H1 (cell line): Measurements from ENCODE around the gene MROH8. TPM values are rescaled to one million over a fixed set of nuclear protein-coding genes. Genes with fewer than 3 reads are reported as not detected.

Experiments
- CTCF ChIA-PET: fragments of 300-600 bp; sonication (Branson Sonifier 250); formaldehyde crosslinking; loops from one replicate; lab custom pipeline; 2021; ENCODE audit not compliant: partially characterized antibody; lab: Charles Lee
- POLR2A ChIA-PET: fragments of 300-600 bp; sonication (Branson Sonifier 250); formaldehyde crosslinking; loops from one replicate; lab custom pipeline; 2021; ENCODE audit warnings: inconsistent platforms; ENCODE audit not compliant: partially characterized antibody; lab: Charles Lee
- DNase-seq, 2 experiments: peaks; one replicate each; pipeline versions ENCODE4 v3.0.0 to v3.0.0-alpha.2; 2010 to 2022; ENCODE audit warnings: low spot score in 2 of 2, low read depth in 1 of 2, mixed read lengths in 1 of 2
- FAIRE-seq: peaks from 2 replicates; lab custom pipeline; 2011; peaks lifted over from hg19 to GRCh38; lab: Jason Lieb, UNC
- H2AFZ ChIP-seq: 2 replicates; pipeline ENCODE4 v1.8.1; 2012; ENCODE audit warnings: low read length, inconsistent platforms
- H2AK5ac ChIP-seq: 2 replicates; pipeline ENCODE4 v1.6.1; 2013; ENCODE audit warnings: low read depth, low read length
- H2BK120ac ChIP-seq: replicated peaks from 2 replicates; pipeline ENCODE3; 2013; ENCODE audit warnings: low read depth, low read length, inconsistent platforms
- H2BK12ac ChIP-seq: 2 replicates; pipeline ENCODE4 v1.6.1; 2013; ENCODE audit warnings: low read depth, low read length
- H2BK15ac ChIP-seq: 2 replicates; pipeline ENCODE4 v1.6.1; 2013; ENCODE audit warnings: low read length
- H2BK20ac ChIP-seq: 2 replicates; pipeline ENCODE4 v1.6.1; 2013; ENCODE audit warnings: low read length
- H2BK5ac ChIP-seq: 2 replicates; pipeline ENCODE4 v1.6.1; 2013; ENCODE audit warnings: low read depth, low read length
- H3K14ac ChIP-seq: 2 replicates; pipeline ENCODE4 v1.6.1; 2013; ENCODE audit warnings: inconsistent platforms; ENCODE audit not compliant: insufficient read length
- H3K18ac ChIP-seq: 2 replicates; pipeline ENCODE4 v1.6.1; 2013; ENCODE audit warnings: low read length; ENCODE audit errors: extremely low read depth
- H3K23ac ChIP-seq: 2 replicates; pipeline ENCODE4 v1.6.1; 2013; ENCODE audit warnings: inconsistent platforms; ENCODE audit not compliant: insufficient read length
- H3K23me2 ChIP-seq: 2 replicates; pipeline ENCODE4 v1.6.1; 2013; ENCODE audit warnings: low read depth, low read length
- H3K27ac ChIP-seq: 2 replicates; pipeline ENCODE4 v1.6.1; 2011; ENCODE audit warnings: low read depth, low read length, inconsistent platforms
- H3K27me3 ChIP-seq, 4 experiments: replicated peaks in 1 of 4; 1 replicate in 1 of 4; 2 replicates in 3 of 4; pipeline versions ENCODE4 v1.6.1 to v1.8.1; 2011 to 2013; ENCODE audit warnings: low read length in 3 of 4, mild to moderate bottlenecking in 3 of 4, inconsistent platforms in 2 of 4, mixed read lengths in 2 of 4, moderate library complexity in 1 of 4; ENCODE audit not compliant: control insufficient read depth in 3 of 4, insufficient read depth in 3 of 4; ENCODE audit errors: extremely low read depth in 1 of 4
- H3K36me3 ChIP-seq, 4 experiments: 2 replicates each; pipeline versions ENCODE4 v1.6.1 to v1.8.1; 2011 to 2013; ENCODE audit warnings: mild to moderate bottlenecking in 4 of 4, low read length in 3 of 4, moderate library complexity in 2 of 4, control low read depth in 1 of 4, inconsistent platforms in 1 of 4; ENCODE audit not compliant: insufficient read depth in 4 of 4, control insufficient read depth in 2 of 4
- H3K4ac ChIP-seq: replicated peaks from 2 replicates; pipeline ENCODE3; 2013; ENCODE audit warnings: low read length, low read depth, mixed read lengths, inconsistent platforms; ENCODE audit not compliant: insufficient read length
- H3K4me1 ChIP-seq, 4 experiments: replicated peaks in 1 of 4; 1 replicate in 1 of 4; 2 replicates in 3 of 4; pipeline versions ENCODE4 v1.6.1 to v1.8.1; 2011 to 2013; ENCODE audit warnings: low read length in 3 of 4, inconsistent platforms in 2 of 4, mixed read lengths in 1 of 4; ENCODE audit not compliant: insufficient read depth in 4 of 4, control insufficient read depth in 3 of 4
- H3K4me2 ChIP-seq, 2 experiments: 2 replicates each; pipeline versions ENCODE4 v1.6.1 to v1.8.1; 2011 to 2013; ENCODE audit warnings: low read depth in 2 of 2, low read length in 2 of 2, control low read depth in 1 of 2, inconsistent platforms in 1 of 2, mild to moderate bottlenecking in 1 of 2; ENCODE audit not compliant: insufficient read depth in 1 of 2
- H3K4me3 ChIP-seq, 4 experiments: fragments of 200-600, 300-600 bp in 1 of 4; sonication (generic), shearing (Covaris generic), sonication (Bioruptor Twin) in 1 of 4; 2 replicates each; pipeline versions ENCODE4 v1.5.1 to v1.8.1; 2011 to 2016; ENCODE audit warnings: low read length in 4 of 4, low read depth in 3 of 4, control low read depth in 2 of 4, inconsistent platforms in 2 of 4, mild to moderate bottlenecking in 2 of 4, mixed read lengths in 1 of 4, moderate library complexity in 1 of 4; ENCODE audit not compliant: insufficient read depth in 2 of 4; ENCODE audit errors: extremely low read depth in 1 of 4
- H3K56ac ChIP-seq: replicated peaks from 2 replicates; pipeline ENCODE3; 2013; ENCODE audit warnings: low read depth, mild to moderate bottlenecking, mixed read lengths, low read length, inconsistent platforms; ENCODE audit not compliant: insufficient read length
- H3K79me1 ChIP-seq: 2 replicates; pipeline ENCODE4 v1.6.1; 2013; ENCODE audit warnings: low read depth, low read length, control low read depth
- H3K79me2 ChIP-seq, 2 experiments: 2 replicates each; pipeline versions ENCODE4 v1.6.1 to v1.8.1; 2012 to 2013; ENCODE audit warnings: low read length in 2 of 2, mild to moderate bottlenecking in 2 of 2, inconsistent platforms in 1 of 2; ENCODE audit not compliant: insufficient read depth in 2 of 2, control insufficient read depth in 1 of 2
- H3K9ac ChIP-seq, 4 experiments: replicated peaks in 1 of 4; 1 replicate in 1 of 4; 2 replicates in 3 of 4; pipeline versions ENCODE4 v1.6.1 to v1.8.1; 2011 to 2013; ENCODE audit warnings: low read depth in 3 of 4, low read length in 3 of 4, control low read depth in 2 of 4, mild to moderate bottlenecking in 2 of 4, moderate library complexity in 2 of 4, inconsistent platforms in 1 of 4; ENCODE audit errors: extremely low read depth in 1 of 4
- H3K9me3 ChIP-seq, 2 experiments: 2 replicates each; pipeline versions ENCODE4 v1.6.1 to v1.8.1; 2012 to 2013; ENCODE audit warnings: mild to moderate bottlenecking in 2 of 2, moderate library complexity in 2 of 2, control low read depth in 1 of 2, inconsistent platforms in 1 of 2, low read depth in 1 of 2, low read length in 1 of 2, mixed read lengths in 1 of 2; ENCODE audit not compliant: insufficient read depth in 2 of 2
- H4K20me1 ChIP-seq, 2 experiments: replicated peaks in 1 of 2; 2 replicates each; pipeline versions ENCODE3 to v1.8.1; 2011 to 2013; ENCODE audit warnings: inconsistent platforms in 2 of 2, low read length in 2 of 2, mild to moderate bottlenecking in 1 of 2; ENCODE audit not compliant: insufficient read depth in 2 of 2, control insufficient read depth in 1 of 2
- H4K5ac ChIP-seq: 2 replicates; pipeline ENCODE4 v1.6.1; 2013; ENCODE audit warnings: low read length, low read depth, mixed read lengths, inconsistent platforms; ENCODE audit not compliant: insufficient read length
- H4K8ac ChIP-seq: 2 replicates; pipeline ENCODE4 v1.8.0; 2013; ENCODE audit warnings: mild to moderate bottlenecking, moderate library complexity, low read length, inconsistent platforms; ENCODE audit not compliant: insufficient read depth; ENCODE audit errors: extremely low read depth
- H4K91ac ChIP-seq: replicated peaks from 2 replicates; pipeline ENCODE3; 2013; ENCODE audit warnings: low read length, mixed read lengths, inconsistent platforms; ENCODE audit not compliant: insufficient read length
- CBX5 ChIP-seq: fragments of 300-800, 300-1000 bp; sonication (generic); IDR thresholded peaks from 2 replicates; pipeline ENCODE4 v1.7.1; 2016; ENCODE audit warnings: antibody characterized with exemption, low read length, low read depth
- CEBPB ChIP-seq: IDR thresholded peaks from 2 replicates; pipeline ENCODE4 v1.6.1; 2012; ENCODE audit warnings: low read depth, low read length
- CTBP2 ChIP-seq: IDR thresholded peaks from 2 replicates; pipeline ENCODE4 v1.7.0; 2011; ENCODE audit warnings: borderline replicate concordance, mild to moderate bottlenecking, moderate library complexity, mixed read lengths, low read length; ENCODE audit not compliant: insufficient read depth, insufficient read length
- JUND ChIP-seq: IDR thresholded peaks from 2 replicates; pipeline ENCODE4 v1.6.1; 2011; ENCODE audit warnings: mild to moderate bottlenecking, improper control_type of control experiment, low read length
- SIRT6 ChIP-seq: IDR thresholded peaks from one replicate; pipeline ENCODE4 v1.7.1; 2012; ENCODE audit warnings: low read length, inconsistent platforms
- WGBS, 2 experiments: shearing (Covaris generic) in 1 of 2; methylation state at CpG; one replicate each; pipeline versions ENCODE4 v1.1.6 to v1.1.7; 2013 to 2015; ENCODE audit warnings: low lambda C conversion rate in 2 of 2, mixed read lengths in 2 of 2, inconsistent platforms in 1 of 2, low coverage in 1 of 2, missing lambda C conversion rate in 1 of 2; ENCODE audit not compliant: insufficient replicate concordance in 2 of 2, insufficient coverage in 1 of 2, insufficient read length in 1 of 2; ENCODE audit errors: extremely low coverage in 1 of 2, missing lambda C conversion rate in 1 of 2; 5-methylcytosine and 5-hydroxymethylcytosine counted together
- polyA plus RNA-seq, 7 experiments: library from polyadenylated mRNA; depleted of rRNA in 3 of 7; stranded (reverse) in 5 of 7; unstranded in 2 of 7; fragments of >200 nt in 5 of 7; fragments of 200-250 nt in 2 of 7; gene quantifications; 1 replicate in 5 of 7; 2 replicates in 1 of 7; 4 replicates in 1 of 7; pipeline versions ENCODE4 v1.2.1 to v1.2.3, GENCODE V29; 2011 to 2013; ENCODE audit warnings: missing spikeins in 2 of 7, mixed read lengths in 2 of 7
- total RNA-seq: library from RNA; stranded (reverse); fragmentation: NEBNext Ultra II Directional; extraction: Animal tissue kit (Norgen Biotek cat#: 25700); gene quantifications from 2 replicates; pipeline ENCODE4 v1.2.1, GENCODE V29; 2021

Gene MROH8
- total and polyA plus RNA-seq, 2 of the 8 experiments (the other 6 are each of a cell fraction or from before 2014, with no cell fraction given) = 0.50 to 0.86 TPM

DNA sequence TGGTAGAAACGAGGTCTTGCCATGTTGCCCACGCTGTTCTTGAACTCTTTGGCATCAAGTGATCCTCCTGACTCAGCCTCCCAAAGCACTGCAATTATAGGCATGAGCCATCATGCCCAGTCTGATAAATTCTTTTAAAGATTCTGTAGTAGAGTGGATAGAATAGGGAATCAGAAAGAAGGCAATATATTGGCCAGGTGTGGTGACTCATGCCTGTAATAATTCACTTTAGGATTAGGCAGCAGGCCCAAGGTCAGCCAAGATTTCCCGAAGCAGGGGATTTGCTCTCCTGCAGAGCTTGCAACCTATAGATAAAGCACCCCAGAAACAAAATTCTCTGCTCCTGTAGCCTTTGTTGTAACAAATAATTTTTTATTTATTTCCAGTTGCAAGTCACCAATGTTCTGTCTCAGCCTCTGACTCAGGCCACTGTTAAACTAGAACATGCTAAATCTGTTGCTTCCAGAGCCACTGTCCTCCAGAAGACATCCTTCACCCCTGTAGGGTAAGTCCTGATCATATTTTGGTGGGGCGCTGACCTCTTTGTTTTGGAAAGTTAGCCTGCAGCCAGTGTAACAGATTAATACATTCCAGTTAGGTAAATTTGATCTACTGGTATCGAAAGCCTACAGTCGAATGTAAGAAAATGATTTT lies 30.4 kb upstream of the MROH8 start:
- no peak overlapping the region for H2BK20ac ChIP-seq
- H3K4me1 ChIP-seq = no peaks in the 10 kb centered on the region
- no peak overlapping the region for H2BK12ac ChIP-seq
- H2BK5ac ChIP-seq = no peak overlapping the region
- H3K4ac ChIP-seq = no peak overlapping the region
- no peak overlapping the region for H2AK5ac ChIP-seq
- H3K4me3 ChIP-seq = no peak overlapping the region
- no peaks in the 10 kb centered on the region for H3K27me3 ChIP-seq
- H2BK15ac ChIP-seq = no peak overlapping the region
- H3K23me2 ChIP-seq = no peaks in the 10 kb centered on the region
- H3K79me2 ChIP-seq = no peaks in the 10 kb centered on the region
- no peak overlapping the region for H2AFZ ChIP-seq
- no peak overlapping the region for H3K18ac ChIP-seq
- no peak overlapping the region for H3K23ac ChIP-seq
- no peak overlapping the region for H4K8ac ChIP-seq
- no peak overlapping the region for H4K91ac ChIP-seq
- WGBS, 2 experiments = 96% methylated on average over 6 of the region's 6 CpGs; no CpG with 5 or more reads in 1 of the 2 experiments
- CTCF ChIA-PET = interaction anchor here (0.7 to 2.6 kb wide), 3 partner anchors 14 to 821 kb away, joined by 3 to 13 read pairs (median 8); no protein-coding TSS in a partner anchor
- no peak overlapping the region for H4K5ac ChIP-seq
- peaks cover 30 to 94% (median 61%) of the 10 kb centered on the region in 4 experiments for H3K36me3 ChIP-seq
- H2BK120ac ChIP-seq = no peak overlapping the region
- peaks cover 2% of the 10 kb centered on the region; the same call in 1 of the 2 replicates for H3K79me1 ChIP-seq
- H3K9me3 ChIP-seq = no peaks in the 10 kb centered on the region
- H3K27ac ChIP-seq = no peak overlapping the region
- no peak overlapping the region for H3K14ac ChIP-seq
- H4K20me1 ChIP-seq = peaks cover 2 to 4% of the 10 kb centered on the region in 2 experiments
- POLR2A ChIA-PET = interaction anchor here (0.7 kb wide), 1 partner anchor 36 kb away, joined by 5 read pairs; no protein-coding TSS in a partner anchor
- no peak for DNase-seq
- TF ChIP-seq SIRT6 = no peak
- TF ChIP-seq CBX5 = no peak
- TF ChIP-seq CTBP2 = no peak
- TF ChIP-seq CEBPB = no peak
- no peak for TF ChIP-seq JUND
- FAIRE-seq = no peak
- no peak overlapping the region for H3K4me2 ChIP-seq
- no peak overlapping the region for H3K56ac ChIP-seq
- H3K9ac ChIP-seq = no peak overlapping the region
